Activated CD8-positive, alpha-beta memory T cell treated with anti-CD3 and anti-CD28 coated beads for 1 hour (primary cell): Measurements from ENCODE around the gene ST6GALNAC3.

Experiments used
- DNase-seq, 2 donors: peaks; one replicate each; pipeline ENCODE4 v3.0.0-alpha.2; 2020; ENCODE audit warnings: low read depth in 1 of 2; ENCODE audit errors: extremely low read depth in 1 of 2

Gene ST6GALNAC3

DNA sequence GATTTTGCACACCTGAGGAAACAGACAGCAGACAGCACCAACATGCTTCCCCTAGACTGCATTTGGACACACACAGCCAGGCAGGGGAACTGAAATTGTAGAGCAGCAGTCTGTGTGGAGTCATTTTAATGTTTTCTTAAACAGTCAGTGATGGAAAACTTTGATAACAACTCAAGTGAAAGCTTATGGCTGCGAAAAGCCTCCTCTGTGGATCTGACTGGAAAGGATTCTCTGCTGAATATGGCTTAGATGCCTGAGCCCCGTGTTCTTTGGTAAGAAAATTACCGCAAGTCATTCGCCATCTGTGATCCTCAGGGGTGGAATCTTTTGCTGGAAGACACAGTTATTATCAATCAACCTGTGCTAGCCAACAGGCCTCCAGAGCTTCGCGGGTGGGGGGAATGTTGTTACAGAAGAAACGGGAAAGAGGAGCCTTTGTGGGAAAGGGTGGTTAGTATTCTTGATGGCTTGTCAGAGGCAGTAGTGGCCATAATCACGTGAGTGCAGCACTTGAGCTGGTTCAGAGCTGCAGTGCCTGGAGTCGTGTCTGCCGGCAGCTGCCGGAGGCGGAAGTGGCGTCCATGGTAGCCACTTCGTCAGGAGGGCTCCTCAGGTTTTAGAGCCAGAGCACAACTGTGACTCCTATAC, 204.7 kb downstream of the ST6GALNAC3 start:
- no peak for DNase-seq

DNA sequence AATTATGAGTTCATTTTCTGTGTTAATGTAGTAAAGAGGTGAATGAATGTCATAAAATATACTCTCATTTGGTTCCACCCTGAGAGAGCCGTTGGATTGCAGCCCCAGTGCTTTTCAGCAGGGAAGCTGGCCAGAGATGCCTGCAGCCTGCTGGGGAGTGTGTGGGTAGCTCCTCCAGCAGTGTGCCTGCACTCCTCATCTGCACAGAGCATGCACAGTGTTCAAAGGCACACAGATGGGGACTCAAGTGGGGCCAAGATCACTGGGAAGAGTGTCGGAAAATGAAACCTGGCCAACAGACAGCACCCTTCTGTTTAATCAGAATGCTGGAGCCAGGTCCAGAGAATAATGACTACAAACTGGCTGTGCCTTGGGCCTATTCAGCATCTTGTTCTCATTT, 206.8 kb downstream of the ST6GALNAC3 start:
- DNase-seq = no peak

DNA sequence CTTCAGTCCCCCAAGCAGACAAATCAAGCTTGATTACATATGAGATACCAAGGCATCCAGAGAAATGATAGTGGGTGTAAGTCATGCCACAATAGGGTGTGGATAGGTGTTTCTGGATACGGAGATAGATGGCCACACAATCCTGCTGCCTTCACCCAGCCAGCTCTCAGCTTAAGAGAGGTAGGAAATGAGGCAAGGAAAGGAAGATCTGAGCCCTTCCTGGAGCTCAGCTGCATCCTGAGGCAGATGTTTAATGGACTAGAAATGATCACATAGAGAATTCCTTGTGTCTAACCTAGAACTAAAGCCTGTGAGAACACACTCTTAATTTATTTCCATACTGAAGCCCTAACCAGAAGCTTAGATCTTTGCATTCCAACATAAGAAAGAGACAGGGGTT, 210.3 kb downstream of the ST6GALNAC3 start:
- no peak for DNase-seq

DNA sequence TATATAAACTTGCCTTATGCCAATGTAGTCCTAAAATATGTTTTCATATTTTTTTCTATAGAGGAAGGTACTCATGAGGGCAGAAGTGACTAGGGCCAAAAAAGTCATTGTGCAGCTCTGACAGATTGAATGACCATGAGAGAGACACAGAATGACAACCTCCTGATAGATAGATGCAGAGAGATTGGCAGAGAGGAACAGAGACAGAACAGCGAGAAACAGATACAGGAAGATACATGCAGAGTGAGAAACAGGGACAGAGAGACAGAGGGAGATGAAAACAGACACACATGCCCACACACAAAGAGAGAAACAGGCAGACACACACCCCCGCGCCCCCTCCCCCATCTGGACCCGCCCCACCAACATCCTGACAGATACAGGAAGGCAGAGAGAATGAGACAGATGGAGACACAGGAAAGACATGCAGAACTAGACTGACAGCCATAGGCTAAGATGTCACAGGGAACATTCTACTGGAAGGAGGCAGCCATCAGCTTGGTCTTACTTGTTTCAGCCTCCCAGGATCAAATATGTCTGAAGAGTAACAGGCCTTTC, 211.1 kb downstream of the ST6GALNAC3 start:
- DNase-seq = no peak

DNA sequence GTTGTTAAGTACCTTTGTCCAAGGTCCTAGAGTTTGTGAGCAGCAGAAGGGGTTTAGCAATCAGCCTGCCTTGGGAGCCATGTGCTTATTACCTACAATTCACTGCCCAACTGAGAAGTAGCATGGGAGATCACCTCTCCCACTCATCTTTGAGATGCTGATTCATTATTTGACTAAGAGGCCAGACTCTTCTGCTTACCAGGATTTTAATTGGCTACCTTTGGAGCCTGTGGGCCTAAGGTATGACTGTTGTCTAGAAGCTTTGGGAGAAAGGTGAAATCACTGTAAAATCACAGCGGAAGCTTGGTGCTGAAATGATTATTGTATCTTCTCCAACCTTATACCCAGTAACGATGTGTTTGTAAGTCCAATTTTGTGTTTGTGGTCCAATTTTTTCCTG, 213.4 kb downstream of the ST6GALNAC3 start:
- DNase-seq = no peak

DNA sequence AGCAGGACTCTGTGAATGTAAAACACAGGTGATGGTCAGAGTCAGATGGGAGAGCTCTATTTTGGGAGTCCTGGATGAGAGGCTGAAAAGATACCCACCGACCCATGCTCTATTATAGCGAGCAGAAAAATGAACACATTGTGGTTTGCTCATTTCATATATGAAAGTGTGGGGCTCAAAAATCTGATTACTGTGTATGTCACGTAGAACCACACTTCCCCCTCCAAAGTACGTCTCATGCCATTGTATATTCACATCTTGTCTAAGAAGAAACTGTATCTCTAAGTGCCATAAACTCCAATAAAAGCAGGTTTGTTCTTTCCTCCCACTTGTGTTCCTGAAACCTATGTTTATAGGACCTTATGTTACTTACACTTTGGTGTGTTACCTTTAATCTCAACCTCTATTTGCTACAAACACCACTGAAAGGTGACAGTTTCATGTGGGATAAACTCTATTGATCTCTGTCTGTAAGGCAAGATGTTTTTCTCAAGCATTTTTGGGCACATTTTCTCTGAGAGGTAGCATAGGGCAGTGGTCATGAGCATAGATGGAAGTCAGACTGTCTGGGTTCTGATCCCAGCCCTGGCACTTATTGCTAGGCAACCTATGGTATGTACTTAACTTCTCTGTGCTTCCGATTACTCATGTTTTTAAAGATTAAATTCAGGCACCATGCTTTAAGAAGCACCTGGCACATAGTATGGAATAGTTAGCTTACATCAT, 214.4 kb downstream of the ST6GALNAC3 start:
- no peak for DNase-seq

DNA sequence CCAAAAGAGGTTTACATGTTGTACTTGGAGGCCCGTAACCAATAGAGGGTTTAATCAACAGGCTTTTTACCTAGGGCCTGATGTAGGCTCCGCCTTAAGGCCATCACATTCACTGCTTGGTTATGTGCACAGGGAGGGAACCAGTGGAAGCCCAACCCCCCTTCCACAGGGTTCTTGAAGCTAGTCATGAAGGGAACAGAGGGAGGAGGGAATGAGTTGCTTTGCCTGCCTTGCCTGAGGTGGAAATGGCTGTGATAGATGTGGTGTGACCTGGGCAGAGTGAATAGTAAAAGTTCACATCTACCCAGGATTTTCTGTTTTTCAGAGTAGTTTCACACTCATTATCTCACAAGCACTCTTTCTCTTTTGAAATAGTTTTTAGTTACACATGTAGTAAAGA, 215.1 kb downstream of the ST6GALNAC3 start:
- no peak for DNase-seq

DNA sequence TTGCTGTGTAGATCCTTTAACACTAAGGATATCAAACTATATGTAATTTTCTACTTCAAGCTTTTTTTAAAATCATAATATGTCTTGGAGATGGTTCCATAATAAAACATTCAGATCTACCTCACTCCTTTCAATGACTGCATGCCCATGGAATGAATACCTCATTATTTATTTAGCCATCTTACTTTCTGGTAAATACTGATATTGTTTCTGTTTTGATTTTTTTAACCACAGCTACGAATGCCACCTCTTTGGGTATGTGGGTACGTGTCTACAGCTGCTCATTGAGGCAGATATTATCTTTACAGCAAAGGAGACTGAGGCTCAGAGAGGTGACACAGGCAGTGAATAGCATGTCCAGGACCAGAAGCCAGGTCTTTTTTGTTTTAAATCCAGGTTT, 215.7 kb downstream of the ST6GALNAC3 start:
- DNase-seq = no peak

DNA sequence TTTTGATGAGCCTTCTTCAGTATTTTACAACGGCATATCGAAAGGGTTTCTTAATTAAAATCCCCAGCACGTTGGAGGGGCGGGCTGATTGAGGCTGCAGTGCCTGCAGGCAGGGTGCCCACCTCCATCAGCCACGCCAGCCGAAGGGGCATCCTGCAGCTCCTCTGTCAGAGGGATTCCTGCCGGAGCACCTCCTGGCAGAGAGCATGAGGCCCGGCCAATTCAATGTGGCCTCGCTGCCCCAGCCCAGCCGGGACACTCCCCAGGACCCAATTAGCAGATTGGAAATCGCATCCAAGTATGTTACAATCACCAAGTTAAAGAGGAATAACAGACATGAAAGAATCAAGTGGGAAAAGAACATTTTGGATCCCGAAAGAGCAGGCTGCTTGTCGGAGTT, 216.6 kb downstream of the ST6GALNAC3 start:
- DNase-seq = no peak

DNA sequence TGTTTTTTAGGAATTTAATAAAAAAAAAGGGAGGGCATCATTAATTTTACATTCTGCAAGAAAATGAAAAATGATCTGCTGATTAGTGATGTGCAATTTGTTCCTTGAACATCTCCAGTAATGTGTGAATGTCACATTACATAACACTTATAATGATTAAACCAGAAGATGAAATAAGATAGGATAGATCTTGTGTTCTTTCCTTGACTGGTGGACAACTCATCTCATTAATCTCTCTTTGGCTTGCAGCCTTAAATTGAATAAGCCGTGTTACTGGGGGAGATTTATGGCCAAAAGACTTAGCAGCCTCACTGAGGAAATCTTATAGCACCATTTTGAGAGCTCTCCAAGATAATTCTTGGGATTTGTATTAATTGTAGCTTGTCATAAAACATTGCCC, 217.2 kb downstream of the ST6GALNAC3 start:
- DNase-seq = no peak

DNA sequence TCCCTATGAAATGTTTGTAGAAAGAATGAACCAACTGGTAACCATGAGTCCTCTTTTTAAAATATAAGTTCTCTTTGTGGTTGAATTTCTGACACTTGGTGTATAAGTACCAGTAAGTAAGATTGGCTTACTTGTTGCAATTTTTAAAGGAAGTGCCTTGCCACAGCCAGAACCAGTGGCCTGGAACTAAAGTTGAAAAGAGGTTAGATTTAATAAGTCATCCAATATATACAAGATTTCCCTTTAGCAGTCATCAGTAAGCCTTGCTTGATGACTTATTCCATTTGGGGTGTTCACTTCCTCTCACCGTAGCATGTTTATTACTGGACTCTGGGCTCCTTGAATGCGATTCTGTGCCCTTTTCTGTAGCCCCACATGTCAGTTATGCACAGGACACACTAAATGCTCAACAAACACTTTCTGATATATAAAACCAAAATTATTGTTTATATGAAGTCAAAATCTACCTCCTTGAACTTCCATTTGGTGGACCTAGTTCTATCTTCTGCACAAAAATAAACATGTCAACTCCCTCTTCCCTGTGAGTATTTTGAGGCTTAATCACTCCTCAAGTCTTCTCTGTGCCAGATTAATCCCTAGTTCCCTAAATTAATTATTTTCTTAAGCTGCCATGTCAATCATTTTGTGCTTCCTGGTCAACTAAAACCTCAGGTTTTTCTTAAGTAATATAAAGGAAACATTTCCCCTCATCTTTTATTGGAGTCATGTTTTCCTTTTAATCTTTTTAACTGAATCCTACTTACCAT, 218.1 kb downstream of the ST6GALNAC3 start:
- no peak for DNase-seq

DNA sequence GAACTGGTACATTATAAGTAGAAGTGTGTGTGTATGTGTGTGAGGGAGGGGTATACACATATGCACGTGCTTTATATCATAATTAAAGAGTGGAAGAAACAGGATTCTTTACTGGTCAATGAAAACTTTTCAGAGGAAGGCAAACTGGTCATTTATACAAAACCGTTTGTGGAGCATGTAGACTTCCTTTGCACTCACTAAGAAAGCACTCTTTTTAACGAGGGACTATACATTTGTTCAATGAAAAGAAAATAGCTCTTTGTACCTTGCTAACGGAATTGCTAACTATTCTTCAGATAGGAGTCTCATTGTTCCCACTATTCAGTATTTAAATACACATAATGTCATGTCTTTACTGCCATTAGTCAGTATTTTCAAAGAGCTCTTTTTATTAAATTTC, 219.3 kb downstream of the ST6GALNAC3 start:
- DNase-seq = no peak

DNA sequence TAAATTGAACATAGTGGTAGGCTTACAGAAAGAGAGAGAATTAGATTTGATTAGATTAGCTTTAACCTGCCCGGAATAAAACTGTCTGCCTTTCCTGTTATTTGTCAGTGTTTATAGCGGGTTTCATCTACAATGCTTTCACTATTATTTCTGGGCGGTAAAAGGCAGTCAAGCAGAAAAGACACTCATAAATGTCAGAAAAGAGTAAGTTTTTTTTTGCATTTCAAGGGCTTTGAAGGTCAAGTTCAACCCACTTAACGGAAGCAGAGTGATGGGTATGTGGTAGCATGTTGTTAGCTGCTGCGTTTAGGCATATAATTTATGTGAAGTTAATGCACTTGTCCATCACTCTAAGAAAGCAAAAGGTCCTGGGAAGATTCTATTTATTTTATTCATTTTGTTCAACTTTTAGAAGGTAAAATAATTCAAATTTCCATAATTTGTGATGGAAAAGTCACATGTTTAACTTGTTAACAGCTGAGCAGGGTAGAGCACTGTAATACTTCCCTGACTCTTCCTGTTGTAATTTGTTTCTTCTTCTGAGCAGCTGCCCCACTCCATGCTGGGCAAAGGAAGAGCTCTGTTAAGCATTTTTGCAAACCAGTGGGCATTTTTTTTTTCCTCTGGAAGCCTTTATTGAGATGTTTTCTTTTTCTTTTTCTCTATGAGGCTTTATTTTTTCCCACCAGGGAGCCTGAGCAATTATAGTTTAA, 220.1 kb downstream of the ST6GALNAC3 start:
- no peak for DNase-seq

DNA sequence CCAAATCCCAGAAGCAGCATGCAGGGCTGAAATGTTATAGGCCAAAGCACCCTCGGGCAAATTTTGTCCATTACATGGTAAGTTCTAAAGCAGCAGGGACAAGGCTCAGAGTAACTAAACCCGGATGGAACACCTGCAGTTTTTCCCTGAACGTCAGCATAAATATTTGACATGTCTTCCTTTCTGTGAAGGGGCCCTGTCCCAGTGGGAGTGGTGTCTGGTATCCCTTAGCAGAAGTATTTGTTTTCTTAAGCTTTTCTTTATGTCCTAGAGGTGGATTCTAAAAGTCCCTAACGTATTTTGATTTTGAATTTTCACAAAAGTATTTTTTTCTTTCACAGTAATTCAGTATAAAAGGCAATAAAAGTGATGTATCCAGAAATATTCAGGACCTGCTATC, 223.9 kb downstream of the ST6GALNAC3 start:
- no peak for DNase-seq

DNA sequence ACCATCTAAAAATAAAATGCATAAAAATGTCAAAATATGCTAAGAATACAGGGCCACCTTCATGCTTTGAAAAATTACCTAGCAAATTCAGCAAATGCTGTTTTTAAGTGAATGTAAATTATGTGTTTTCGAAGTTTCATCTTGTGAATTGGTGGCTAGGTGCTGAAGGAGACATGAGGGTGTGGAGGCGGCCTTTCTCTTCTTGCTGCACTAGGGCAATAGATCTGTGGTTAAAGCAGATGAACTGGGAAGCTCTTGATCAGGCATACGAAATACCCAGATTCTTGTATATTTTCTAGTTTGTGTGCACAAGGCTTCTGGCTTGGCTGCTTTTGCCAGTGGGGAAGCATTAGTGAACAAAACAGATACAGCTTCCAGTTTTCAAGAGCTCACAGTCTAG, 224.5 kb downstream of the ST6GALNAC3 start:
- DNase-seq = no peak

DNA sequence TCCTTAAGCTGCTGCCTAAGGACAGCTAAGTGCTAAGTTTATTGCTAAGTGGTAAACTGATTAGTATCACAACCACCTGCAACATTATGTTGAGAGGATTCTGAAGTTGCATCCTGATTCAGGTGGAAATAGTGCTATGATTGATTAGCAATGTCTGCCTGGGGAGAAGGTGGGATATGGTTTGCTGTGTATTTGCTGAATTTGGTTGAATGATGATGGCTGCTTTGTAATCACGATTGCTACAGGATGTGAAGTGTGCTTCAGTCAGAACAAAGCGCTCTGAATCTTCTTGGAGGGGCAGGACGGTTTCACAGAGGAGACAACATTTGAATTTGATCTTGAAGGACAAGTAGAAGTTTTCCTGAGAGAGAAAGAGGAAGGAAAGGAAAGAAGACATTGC, 226.0 kb downstream of the ST6GALNAC3 start:
- no peak for DNase-seq

DNA sequence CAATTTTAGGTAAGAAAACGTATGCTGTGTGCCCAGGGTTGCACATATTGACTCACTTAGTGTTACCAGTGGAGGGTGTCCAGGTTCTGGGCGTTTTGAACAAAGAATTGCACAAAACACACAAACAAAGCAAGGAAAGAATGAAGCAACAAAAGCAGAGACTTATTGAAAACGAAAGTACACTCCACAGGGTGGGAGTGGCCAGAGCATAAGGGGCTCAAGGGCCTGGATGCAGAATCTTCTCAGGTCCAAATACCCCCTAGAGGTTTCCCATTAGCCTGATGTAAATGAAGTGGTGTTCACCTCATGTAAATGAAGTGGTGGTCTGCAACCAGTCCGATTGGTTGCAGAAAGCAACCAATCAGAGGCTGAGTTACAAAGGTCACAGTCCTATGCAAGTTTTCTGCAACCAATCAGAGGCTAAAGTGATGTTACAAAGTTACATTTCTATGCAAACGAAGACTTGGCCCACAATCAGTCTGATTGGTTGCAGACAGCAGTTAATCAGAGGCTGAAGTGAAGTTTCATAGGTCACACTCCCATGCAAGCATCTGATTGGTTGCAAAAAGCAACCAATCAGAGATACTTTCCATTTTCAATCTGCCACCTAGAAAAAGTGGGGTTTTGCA, 228.3 kb downstream of the ST6GALNAC3 start:
- no peak for DNase-seq

DNA sequence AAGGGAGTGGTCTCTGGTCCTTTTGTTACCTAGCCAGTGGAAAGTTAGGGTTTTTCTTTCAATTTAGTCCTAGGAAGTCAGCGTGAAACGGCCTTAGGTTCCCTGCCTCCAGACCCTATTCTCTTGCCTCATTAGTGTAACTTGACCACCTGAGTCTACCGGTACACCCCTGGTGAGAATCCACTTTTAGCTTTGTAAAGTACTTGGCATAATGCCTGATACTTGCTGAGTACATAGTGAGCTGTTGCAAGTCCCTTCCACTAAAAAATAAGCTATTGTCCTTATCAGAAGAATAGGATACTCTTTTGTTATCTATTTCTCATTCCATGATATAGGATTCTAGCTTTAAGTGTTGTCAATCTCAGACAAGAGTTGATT, 228.8 kb downstream of the ST6GALNAC3 start:
- no peak for DNase-seq

DNA sequence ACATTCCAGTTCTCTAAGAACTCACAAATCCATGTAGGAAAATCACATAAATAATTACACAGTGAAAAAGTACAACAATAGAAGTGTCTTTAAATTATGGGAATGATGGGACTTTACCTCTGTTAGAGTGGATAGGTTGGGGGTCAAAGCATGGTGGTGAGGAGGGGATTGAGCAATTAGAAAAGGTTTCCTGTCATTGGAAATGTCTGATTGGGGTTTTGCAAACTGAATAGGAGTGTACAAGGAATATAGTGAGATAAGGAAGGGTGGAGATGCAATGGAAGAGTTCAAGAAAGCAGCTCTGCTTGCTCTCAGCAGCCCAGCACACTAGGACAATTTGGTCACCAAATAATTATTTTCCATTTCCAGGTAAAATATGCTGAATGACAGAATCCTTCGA, 238.8 kb downstream of the ST6GALNAC3 start:
- no peak for DNase-seq

DNA sequence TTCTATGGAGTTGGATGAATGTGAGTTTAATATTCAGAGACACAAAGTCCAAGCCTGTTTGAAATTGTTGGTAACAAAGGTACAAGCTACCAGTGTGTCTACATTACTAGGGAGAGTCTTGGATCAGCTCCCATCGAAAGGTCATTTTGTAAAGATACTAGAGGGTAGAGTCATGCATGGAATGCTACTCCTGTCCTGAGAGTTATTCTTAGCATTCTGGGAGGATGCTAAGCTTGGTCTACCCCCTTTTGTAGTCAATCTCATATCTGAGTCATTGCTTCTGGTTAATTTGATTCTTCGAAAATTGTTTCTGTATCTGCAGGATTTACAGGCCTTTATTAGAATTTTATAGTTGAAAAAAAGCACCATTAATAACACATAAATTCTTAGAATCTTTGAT, 240.2 kb downstream of the ST6GALNAC3 start:
- DNase-seq = no peak
